Endodermal cell (in vitro differentiated cells): Measurements from ENCODE around the gene LMO1. TPM values are rescaled to one million over a fixed set of nuclear protein-coding genes. Genes with fewer than 3 reads are reported as not detected.

Experiments used
- DNase-seq: peaks from one replicate; pipeline ENCODE4 v3.0.0-alpha.2; 2017
- H3K27ac ChIP-seq: 2 replicates; pipeline ENCODE4 v1.5.1; 2013; ENCODE audit warnings: mild to moderate bottlenecking, low read depth, low read length, moderate library complexity
- H3K27me3 ChIP-seq: 2 replicates; pipeline ENCODE4 v1.6.1; 2013; ENCODE audit warnings: mild to moderate bottlenecking, low read length, moderate library complexity; ENCODE audit not compliant: insufficient read depth, control insufficient read depth, poor library complexity, severe bottlenecking
- H3K36me3 ChIP-seq: 2 replicates; pipeline ENCODE4 v1.7.0; 2013; ENCODE audit warnings: mild to moderate bottlenecking, low read length, moderate library complexity; ENCODE audit not compliant: control insufficient read depth, insufficient read depth
- H3K4me1 ChIP-seq: one replicate; pipeline ENCODE4 v1.7.0; 2013; ENCODE audit warnings: low read length; ENCODE audit not compliant: control insufficient read depth, insufficient read depth
- H3K4me3 ChIP-seq: 2 replicates; pipeline ENCODE4 v1.5.1; 2013; ENCODE audit warnings: mild to moderate bottlenecking, low read length, moderate library complexity
- H3K9ac ChIP-seq: 2 replicates; pipeline ENCODE4 v1.6.1; 2013; ENCODE audit warnings: mild to moderate bottlenecking, low read length, moderate library complexity; ENCODE audit not compliant: poor library complexity, severe bottlenecking; ENCODE audit errors: extremely low read depth
- H3K9me3 ChIP-seq: 2 replicates; pipeline ENCODE4 v1.6.1; 2013; ENCODE audit warnings: mild to moderate bottlenecking, low read length, moderate library complexity; ENCODE audit not compliant: control insufficient read depth
- H3K27ac Mint-ChIP-seq: 2 replicates; pipeline ENCODE4 v1.8.0; 2020; ENCODE audit warnings: mixed read lengths
- H3K27me3 Mint-ChIP-seq: 2 replicates; pipeline ENCODE4 v1.8.0; 2021; ENCODE audit warnings: mild to moderate bottlenecking, mixed read lengths; ENCODE audit not compliant: insufficient read depth
- H3K36me3 Mint-ChIP-seq: 2 replicates; pipeline ENCODE4 v1.8.0; 2020; ENCODE audit warnings: low read depth, mixed read lengths
- H3K4me1 Mint-ChIP-seq: 2 replicates; pipeline ENCODE4 v1.8.0; 2020; ENCODE audit warnings: mixed read lengths
- H3K4me3 Mint-ChIP-seq: 2 replicates; pipeline ENCODE4 v1.8.0; 2020; ENCODE audit warnings: mild to moderate bottlenecking, moderate library complexity, mixed read lengths
- H3K9me3 Mint-ChIP-seq: 2 replicates; pipeline ENCODE4 v1.8.0; 2020; ENCODE audit warnings: mild to moderate bottlenecking, mixed read lengths
- WGBS, 2 experiments: methylation state at CpG; one replicate each; pipeline versions ENCODE4 v1.1.5 to v1.1.7; 2013; ENCODE audit warnings: missing lambda C conversion rate in 2 of 2, mixed read lengths in 1 of 2; ENCODE audit not compliant: insufficient coverage in 1 of 2, insufficient read length in 1 of 2; 5-methylcytosine and 5-hydroxymethylcytosine counted together
- total RNA-seq, 2 donors: library from RNA; stranded (reverse); fragmentation: NEBNext Ultra II Directional in 1 of 2; extraction: Animal tissue kit (Norgen Biotek cat#: 25700) in 1 of 2; gene quantifications; 2 replicates in 1 of 2; 3 replicates in 1 of 2; pipeline ENCODE4 v1.2.1, GENCODE V29; 2021
- TF ChIP-seq, protein P1 (sequence below): fragments of 200-600 bp; sonication (generic); conservative IDR thresholded peaks from 2 replicates; pipeline ENCODE4 v1.5.0; 2021; ENCODE audit warnings: antibody characterized with exemption, mild to moderate bottlenecking

The LMO1 gene
- total RNA-seq, 2 donors from 2014 or later = 0.46 TPM; not detected in 1

DNA sequence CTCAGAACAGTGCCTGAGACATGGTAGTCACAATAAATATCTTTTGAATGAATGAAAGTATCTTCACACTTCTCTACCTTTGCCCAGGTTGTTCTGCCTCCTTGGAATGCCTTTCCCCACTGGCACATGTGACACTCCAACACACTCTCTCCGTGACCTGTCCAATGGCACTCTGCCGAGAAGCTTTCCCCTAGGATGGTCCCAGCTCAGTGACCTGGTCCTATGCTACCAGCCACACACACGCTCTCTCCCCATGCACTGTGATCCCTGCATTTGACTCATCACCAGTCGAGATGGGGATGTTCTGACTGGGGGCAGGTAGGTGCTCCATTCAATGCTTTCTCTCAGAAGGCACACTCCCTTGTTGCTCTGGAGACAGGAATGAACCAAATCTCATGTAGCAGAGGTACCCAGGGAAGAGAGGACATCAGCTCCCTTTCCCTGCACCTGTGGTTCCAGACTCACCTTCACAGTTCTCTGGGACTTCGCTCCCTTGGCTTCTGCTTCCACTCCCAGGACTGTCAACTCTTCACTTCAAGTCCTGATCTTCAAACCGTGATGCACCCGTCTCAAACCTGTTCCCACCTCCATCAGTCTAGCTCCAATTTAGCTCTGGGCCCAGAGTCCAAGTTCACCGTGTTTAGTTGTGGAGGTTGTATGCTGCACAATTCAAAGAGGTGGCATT is 30.7 kb upstream of the LMO1 start:
- H3K27me3 Mint-ChIP-seq = peaks cover 4% of the 10 kb centered on the region
- Histone ChIP-seq H3K27me3 (no peaks in the 10 kb centered on the region), H3K9me3 (no peaks in the 10 kb centered on the region), H3K9ac (no peak overlapping the region), H3K4me1 (peaks cover 8% of the 10 kb centered on the region), H3K36me3 (no peaks in the 10 kb centered on the region), H3K4me3 (no peak overlapping the region), H3K27ac (no peak overlapping the region)
- no peak for DNase-seq
- no peak overlapping the region for H3K4me3 Mint-ChIP-seq
- no peaks in the 10 kb centered on the region for H3K36me3 Mint-ChIP-seq
- H3K9me3 Mint-ChIP-seq = no peaks in the 10 kb centered on the region
- TF ChIP-seq, protein P1, sequence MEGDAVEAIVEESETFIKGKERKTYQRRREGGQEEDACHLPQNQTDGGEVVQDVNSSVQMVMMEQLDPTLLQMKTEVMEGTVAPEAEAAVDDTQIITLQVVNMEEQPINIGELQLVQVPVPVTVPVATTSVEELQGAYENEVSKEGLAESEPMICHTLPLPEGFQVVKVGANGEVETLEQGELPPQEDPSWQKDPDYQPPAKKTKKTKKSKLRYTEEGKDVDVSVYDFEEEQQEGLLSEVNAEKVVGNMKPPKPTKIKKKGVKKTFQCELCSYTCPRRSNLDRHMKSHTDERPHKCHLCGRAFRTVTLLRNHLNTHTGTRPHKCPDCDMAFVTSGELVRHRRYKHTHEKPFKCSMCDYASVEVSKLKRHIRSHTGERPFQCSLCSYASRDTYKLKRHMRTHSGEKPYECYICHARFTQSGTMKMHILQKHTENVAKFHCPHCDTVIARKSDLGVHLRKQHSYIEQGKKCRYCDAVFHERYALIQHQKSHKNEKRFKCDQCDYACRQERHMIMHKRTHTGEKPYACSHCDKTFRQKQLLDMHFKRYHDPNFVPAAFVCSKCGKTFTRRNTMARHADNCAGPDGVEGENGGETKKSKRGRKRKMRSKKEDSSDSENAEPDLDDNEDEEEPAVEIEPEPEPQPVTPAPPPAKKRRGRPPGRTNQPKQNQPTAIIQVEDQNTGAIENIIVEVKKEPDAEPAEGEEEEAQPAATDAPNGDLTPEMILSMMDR = no peak
- H3K4me1 Mint-ChIP-seq = peaks cover 13% of the 10 kb centered on the region
- H3K27ac Mint-ChIP-seq = no peak overlapping the region
- WGBS, 2 experiments = 89 to 100% methylated on average over 3 to 8 of the region's 8 CpGs

DNA sequence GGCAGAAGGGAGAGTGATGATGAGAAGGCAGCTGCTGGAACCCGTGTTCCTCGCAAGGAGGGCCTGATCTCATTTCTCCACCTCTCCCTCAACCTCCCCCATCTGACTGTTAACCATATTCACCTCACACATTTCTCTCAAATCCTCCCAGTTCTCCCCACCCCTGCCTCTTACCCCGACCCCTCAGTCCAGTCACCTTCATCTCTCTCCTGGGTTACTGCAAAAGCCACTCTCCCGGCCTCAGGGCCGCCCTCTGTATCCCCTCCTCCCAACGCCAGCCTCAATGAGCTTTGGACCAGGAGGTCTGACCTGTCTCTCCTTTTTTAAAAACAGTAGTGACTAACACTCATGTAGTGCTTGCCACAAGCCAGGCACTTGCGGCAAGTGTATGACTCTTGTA is 29.5 kb upstream of the LMO1 start:
- TF ChIP-seq, protein P1 = no peak
- no peak overlapping the region for H3K27ac Mint-ChIP-seq
- DNase-seq = peak; percentile 32
- no peaks in the 10 kb centered on the region for H3K36me3 ChIP-seq
- H3K9me3 Mint-ChIP-seq = no peaks in the 10 kb centered on the region
- WGBS, 2 experiments = 88 to 90% methylated on average over 5 to 7 of the region's 7 CpGs
- no peak overlapping the region for H3K4me3 ChIP-seq
- H3K4me3 Mint-ChIP-seq = no peak overlapping the region
- peaks cover 11% of the 10 kb centered on the region for H3K4me1 ChIP-seq
- no peak overlapping the region for H3K27ac ChIP-seq
- no peaks in the 10 kb centered on the region for H3K27me3 Mint-ChIP-seq
- no peak overlapping the region for H3K9ac ChIP-seq
- no peaks in the 10 kb centered on the region for H3K27me3 ChIP-seq
- H3K36me3 Mint-ChIP-seq = no peaks in the 10 kb centered on the region
- H3K4me1 Mint-ChIP-seq = peaks cover 14% of the 10 kb centered on the region
- H3K9me3 ChIP-seq = no peaks in the 10 kb centered on the region

DNA sequence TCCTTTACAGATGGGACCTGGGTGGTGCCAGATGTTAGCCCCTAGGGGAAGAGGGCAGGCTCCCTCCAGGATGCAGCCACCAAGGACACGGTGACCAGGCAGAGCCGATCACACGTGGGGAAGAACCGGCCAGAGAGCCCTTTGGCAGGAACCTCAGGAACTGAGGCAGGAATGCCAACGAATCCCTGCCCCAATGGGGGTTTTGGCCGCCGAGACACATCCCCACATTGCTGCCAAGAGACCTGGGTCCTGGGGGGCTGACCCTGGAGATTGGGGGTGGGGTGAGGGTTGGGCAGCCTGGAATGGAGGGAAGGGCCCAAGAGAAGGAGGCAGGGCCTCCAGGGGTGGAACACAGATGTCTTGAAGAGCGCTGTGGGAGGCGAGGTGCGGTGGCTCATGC is 28.7 kb upstream of the LMO1 start:
- no peak overlapping the region for H3K9ac ChIP-seq
- peaks cover 11% of the 10 kb centered on the region for H3K4me1 ChIP-seq
- no peak for DNase-seq
- no peaks in the 10 kb centered on the region for H3K9me3 Mint-ChIP-seq
- no peak overlapping the region for H3K27ac ChIP-seq
- no peak overlapping the region for H3K4me3 Mint-ChIP-seq
- no peaks in the 10 kb centered on the region for H3K36me3 Mint-ChIP-seq
- no peaks in the 10 kb centered on the region for H3K27me3 Mint-ChIP-seq
- no peak overlapping the region for H3K27ac Mint-ChIP-seq
- no peaks in the 10 kb centered on the region for H3K9me3 ChIP-seq
- peaks cover 14% of the 10 kb centered on the region for H3K4me1 Mint-ChIP-seq
- H3K36me3 ChIP-seq = no peaks in the 10 kb centered on the region
- TF ChIP-seq, protein P1 = no peak
- no peak overlapping the region for H3K4me3 ChIP-seq
- 92 to 97% methylated on average over 9 to 10 of the region's 10 CpGs for WGBS, 2 experiments
- H3K27me3 ChIP-seq = no peaks in the 10 kb centered on the region
